ENCODE measurements around the gene MMP2. TPM values are rescaled to one million over a fixed set of nuclear protein-coding genes. Genes with fewer than 3 reads are reported as not detected.

The MMP2 gene
- total RNA-seq, 2 donors from 2014 or later, result not detected

DNA sequence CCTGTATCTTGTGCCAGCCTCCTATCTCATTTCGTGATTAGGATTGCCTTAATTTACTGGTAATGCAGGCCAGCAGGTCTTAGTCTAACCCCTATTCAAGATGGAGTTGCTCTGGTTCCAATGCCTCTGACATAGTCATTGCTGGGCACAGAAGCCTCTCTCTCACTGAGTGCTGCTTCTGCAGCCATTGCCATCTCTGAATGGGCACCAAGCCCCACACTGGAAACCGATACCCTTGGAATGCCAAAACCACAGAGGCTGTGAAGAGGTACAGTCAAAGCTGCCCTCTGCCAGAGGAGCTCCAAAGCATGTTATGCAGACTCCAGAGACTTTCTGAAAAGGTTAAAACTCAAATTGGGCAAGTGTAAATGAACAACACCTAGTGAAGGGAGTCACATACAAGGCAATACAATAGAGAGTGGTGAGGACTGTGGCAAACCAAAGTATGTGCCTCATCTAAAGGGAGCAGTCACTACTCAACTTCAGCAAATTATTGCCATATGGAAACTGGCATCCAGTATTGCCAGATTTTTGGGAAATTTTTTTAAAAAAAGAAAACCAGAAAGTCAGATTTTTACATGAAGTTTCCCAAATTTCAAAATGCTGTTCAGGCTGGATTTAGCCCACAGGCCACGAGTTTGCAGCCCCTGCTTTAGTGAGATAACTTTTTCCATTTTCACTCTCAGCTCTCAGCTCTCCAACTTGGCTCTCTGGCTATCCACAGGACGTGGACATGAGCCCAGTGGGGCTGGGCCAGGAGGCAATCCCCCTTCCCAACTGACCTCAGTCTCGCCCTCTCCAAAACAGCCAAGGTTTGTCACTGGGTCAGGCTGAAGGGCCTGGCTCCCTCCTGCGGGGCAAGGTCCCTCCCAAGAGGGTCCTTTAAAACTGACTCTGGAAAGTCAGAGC lies 2.1 kb upstream of the MMP2 start:
- Mint-ChIP-seq H3K36me3 (ENCODE audit: low read depth) (no peaks in the 10 kb centered on the region), H3K4me1 (no peaks in the 10 kb centered on the region), H3K27me3 (peaks cover 32% of the 10 kb centered on the region), H3K4me3 (no peak overlapping the region), H3K27ac (no peak overlapping the region), H3K9me3 (no peaks in the 10 kb centered on the region)
- ATAC-seq (replicated peaks), result no peak

DNA sequence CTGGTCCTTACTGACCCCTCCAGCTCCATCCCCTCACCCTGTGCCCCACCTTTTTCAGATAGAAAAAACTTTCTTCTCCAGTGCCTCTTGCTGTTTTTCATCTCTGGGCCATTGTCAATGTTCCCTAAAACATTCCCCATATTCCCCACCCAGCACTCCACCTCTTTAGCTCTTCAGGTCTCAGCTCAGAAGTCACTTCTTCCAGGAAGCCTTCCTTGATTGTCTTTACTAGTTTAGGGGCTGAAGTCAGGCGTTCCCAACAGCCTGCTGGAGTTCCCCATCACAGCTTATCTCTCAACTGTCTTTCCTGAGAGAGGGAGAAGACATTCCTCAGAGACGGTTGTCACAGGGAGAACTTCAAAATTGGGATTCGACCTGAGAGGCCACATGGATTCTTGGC lies 1.3 kb upstream of the MMP2 start:
- no peak for ATAC-seq (replicated peaks)
- no peak overlapping the region for H3K27ac Mint-ChIP-seq
- no peaks in the 10 kb centered on the region for H3K4me1 Mint-ChIP-seq
- no peaks in the 10 kb centered on the region for H3K36me3 Mint-ChIP-seq (ENCODE audit: low read depth)
- H3K27me3 Mint-ChIP-seq, result peaks cover 32% of the 10 kb centered on the region
- H3K4me3 Mint-ChIP-seq, result no peak overlapping the region
- no peaks in the 10 kb centered on the region for H3K9me3 Mint-ChIP-seq

DNA sequence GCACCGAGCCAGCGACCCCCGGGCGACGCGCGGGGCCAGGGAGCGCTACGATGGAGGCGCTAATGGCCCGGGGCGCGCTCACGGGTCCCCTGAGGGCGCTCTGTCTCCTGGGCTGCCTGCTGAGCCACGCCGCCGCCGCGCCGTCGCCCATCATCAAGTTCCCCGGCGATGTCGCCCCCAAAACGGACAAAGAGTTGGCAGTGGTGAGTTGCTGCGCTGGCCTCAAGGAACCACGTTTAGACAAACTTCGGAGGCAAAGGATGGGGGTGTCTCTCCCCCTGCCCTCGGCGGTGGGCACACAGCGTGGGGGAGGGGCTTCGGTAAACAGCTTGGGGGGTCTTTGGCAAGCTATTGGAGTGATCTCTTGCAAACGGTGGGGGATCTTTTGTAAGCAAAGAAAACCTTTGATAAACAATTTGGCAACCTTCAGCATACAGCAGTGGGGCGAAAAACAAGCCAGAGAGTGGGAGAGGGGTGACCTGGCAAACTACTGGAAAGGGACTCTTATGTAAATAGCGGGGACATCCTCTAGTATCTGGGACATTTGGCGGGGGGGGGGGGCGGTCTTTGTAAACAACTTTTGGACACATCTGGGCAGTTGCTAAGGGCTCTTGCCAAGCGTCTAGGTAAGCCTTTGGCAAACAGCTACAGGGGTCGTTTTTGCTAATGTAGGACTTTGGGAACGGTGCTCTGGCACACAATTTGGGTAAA lies 587 bp downstream of the MMP2 start:
- Mint-ChIP-seq H3K27ac (no peak overlapping the region), H3K36me3 (ENCODE audit: low read depth) (no peaks in the 10 kb centered on the region), H3K27me3 (peaks cover 34% of the 10 kb centered on the region), H3K9me3 (peaks cover 1% of the 10 kb centered on the region), H3K4me1 (no peaks in the 10 kb centered on the region), H3K4me3 (no peak overlapping the region)
- ATAC-seq (replicated peaks), result no peak

DNA sequence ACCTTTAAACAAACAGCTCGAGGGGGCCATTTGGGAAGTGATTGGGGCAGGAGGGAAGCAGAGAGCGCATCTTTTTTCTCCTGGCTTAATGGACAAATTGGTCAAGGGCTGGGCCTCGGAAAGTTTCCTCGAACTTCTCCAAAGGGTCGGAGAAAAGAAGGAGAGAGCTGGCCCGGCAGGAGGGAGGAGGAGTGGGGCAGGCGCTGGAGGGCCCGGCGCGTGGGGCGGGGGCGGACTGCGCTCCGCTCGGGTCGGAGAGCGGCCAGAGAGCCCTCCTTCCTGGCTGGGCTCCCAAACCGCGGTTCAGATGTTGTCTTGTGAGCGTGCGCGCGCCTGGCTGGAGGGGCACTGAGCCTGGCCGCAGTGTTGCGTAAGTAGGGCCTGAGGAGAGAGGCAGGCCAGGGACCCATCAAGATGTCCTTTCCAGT lies 1.2 kb downstream of the MMP2 start:
- no peaks in the 10 kb centered on the region for H3K36me3 Mint-ChIP-seq (ENCODE audit: low read depth)
- peaks cover 5% of the 10 kb centered on the region for H3K9me3 Mint-ChIP-seq
- H3K4me1 Mint-ChIP-seq, result no peaks in the 10 kb centered on the region
- no peak overlapping the region for H3K27ac Mint-ChIP-seq
- no peak for ATAC-seq (replicated peaks)
- H3K27me3 Mint-ChIP-seq, result peaks cover 38% of the 10 kb centered on the region
- no peak overlapping the region for H3K4me3 Mint-ChIP-seq

DNA sequence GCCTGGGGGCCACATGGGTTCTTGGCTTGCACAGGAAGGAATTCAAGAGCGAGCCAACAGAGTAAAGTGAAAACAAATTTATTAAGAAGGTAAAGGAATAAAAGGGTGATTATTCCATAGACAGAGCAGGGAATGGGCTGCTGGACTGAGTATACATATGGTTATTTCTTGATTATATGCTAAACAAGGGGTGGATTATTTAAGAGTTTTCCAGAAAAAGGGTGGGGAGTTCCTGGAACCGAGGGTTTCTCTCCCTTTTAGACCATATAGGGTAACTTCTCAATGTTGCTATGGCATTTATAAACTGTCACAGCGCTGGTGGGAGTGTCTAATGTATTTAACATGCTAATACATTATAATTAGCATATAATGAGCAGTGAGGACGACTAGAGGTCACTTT lies 2.0 kb downstream of the MMP2 start:
- peaks cover 35% of the 10 kb centered on the region for H3K27me3 Mint-ChIP-seq

DNA sequence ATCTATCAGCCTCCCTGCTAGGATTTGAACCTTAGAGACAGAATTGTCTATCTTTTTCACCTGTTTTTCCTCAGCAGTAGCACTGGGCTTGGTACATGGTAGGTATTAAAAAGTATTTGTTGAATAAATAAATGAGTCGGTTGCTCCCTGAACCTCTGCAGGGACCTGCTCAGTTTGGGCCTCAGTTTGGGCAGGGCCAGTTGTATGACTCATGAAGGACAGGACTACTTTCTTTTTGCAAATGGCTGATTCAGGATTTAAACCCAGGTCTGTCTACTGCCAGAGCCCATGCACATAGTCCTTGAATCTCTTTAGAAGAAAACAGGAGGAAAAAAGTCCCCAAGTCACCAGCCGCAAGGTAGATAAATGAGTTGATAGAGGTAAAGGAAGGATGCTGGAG lies 3.1 kb downstream of the MMP2 start:
- H3K9me3 Mint-ChIP-seq, result peaks cover 5% of the 10 kb centered on the region
- H3K27ac Mint-ChIP-seq, result no peak overlapping the region
- H3K27me3 Mint-ChIP-seq, result peaks cover 31% of the 10 kb centered on the region
- H3K36me3 Mint-ChIP-seq (ENCODE audit: low read depth), result no peaks in the 10 kb centered on the region
- H3K4me3 Mint-ChIP-seq, result no peak overlapping the region
- H3K4me1 Mint-ChIP-seq, result no peaks in the 10 kb centered on the region
- ATAC-seq (replicated peaks), result no peak

More for the DNA sequence above, 2.0 kb downstream of the MMP2 start:
- peaks cover 5% of the 10 kb centered on the region for H3K9me3 Mint-ChIP-seq
- no peak overlapping the region for H3K27ac Mint-ChIP-seq
- no peak overlapping the region for H3K4me3 Mint-ChIP-seq
- H3K36me3 Mint-ChIP-seq (ENCODE audit: low read depth), result no peaks in the 10 kb centered on the region
- H3K4me1 Mint-ChIP-seq, result no peaks in the 10 kb centered on the region
- no peak for ATAC-seq (replicated peaks)

DNA sequence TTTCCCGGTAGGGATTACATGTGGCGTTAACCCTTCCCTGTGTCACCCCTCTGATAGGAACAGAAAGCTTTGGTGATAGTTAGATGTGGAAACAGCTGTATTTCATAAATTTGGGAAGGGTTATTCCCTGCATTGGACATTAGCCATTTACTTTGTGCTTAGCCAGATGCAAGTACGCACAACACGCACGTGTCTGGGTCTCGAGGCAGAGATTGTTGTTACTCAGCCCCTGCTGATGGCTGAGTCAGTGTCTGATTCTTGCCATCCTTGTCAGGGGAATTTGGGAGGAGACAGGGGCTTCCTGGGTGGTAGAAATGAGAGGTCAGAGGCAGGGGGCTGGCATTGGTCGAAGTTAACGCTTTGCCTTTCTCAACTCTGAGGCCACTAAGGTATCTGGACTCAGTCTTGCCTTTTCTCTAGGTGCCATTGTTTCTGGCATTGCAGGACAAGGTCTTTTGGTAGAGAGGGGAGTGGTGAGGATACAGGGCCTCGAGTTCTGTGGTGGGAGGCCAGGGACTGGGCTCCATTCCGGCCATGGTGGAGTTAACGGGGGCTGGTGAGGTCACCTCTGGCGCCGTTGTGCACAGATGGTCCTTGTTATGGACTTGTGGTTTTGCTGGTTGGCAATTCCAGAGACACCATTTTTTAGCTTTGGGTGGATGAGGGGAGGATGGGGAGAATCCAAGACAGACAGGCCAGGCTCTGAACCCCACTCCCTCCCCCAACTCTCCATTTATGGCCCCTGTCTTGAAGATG lies 8.2 kb downstream of the MMP2 start:
- Mint-ChIP-seq H3K27ac (no peak overlapping the region), H3K4me3 (no peak overlapping the region), H3K27me3 (peaks cover 12% of the 10 kb centered on the region), H3K9me3 (peaks cover 5% of the 10 kb centered on the region), H3K4me1 (no peaks in the 10 kb centered on the region), H3K36me3 (ENCODE audit: low read depth) (no peaks in the 10 kb centered on the region)
- no peak for ATAC-seq (replicated peaks)

DNA sequence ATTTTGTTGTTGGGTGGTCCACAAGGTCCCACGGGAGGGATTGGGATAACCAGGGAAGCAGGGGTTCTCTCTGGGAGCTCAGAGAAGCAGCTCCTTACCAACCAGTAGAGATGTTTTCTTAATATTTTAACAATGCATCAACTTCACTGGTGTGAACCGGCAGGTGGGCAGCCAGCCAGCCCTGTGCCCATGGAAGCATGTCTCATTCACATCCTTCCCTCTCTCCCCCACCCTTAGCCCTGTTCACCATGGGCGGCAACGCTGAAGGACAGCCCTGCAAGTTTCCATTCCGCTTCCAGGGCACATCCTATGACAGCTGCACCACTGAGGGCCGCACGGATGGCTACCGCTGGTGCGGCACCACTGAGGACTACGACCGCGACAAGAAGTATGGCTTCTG lies 9.3 kb downstream of the MMP2 start:
- ATAC-seq (replicated peaks), result no peak
- Mint-ChIP-seq H3K4me1 (no peaks in the 10 kb centered on the region), H3K9me3 (peaks cover 5% of the 10 kb centered on the region), H3K36me3 (ENCODE audit: low read depth) (no peaks in the 10 kb centered on the region), H3K27ac (no peak overlapping the region), H3K27me3 (peaks cover 12% of the 10 kb centered on the region), H3K4me3 (no peak overlapping the region)

DNA sequence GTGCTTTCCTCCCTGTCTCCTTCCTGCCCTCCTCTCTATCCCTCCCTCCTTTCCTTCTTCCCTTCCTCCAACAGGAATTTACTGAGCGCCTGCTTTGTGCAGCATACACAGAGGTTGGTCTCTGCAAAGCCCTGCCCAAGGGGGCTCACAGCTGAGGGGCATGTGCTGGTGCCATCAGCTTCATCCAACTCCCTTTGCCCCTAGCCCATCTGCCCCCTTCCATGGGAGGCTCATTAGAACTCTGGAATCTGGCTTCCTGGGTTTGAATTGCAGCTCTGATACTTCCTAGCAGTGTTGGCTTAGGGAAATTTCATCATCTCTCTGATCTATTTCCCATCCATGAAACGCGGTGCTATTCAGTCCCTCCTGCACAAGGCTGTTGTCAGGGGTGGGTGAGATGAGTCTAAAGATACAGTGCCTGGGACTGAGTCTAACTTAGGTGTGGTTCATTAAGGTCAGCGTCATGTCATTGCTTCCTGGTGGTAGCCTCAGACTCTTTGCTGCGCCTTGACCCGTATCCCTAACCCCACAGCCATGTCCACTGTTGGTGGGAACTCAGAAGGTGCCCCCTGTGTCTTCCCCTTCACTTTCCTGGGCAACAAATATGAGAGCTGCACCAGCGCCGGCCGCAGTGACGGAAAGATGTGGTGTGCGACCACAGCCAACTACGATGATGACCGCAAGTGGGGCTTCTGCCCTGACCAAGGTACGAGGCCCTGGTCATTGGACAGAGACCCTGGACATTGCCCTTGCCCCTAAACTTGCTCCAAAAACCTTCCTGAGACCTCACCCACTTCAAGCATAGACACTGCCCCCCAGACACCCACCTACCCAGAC lies 10.3 kb downstream of the MMP2 start:
- Mint-ChIP-seq H3K36me3 (ENCODE audit: low read depth) (no peaks in the 10 kb centered on the region), H3K9me3 (peaks cover 5% of the 10 kb centered on the region), H3K27me3 (peaks cover 13% of the 10 kb centered on the region), H3K4me3 (no peak overlapping the region), H3K4me1 (no peaks in the 10 kb centered on the region), H3K27ac (no peak overlapping the region)
- ATAC-seq (replicated peaks), result no peak

DNA sequence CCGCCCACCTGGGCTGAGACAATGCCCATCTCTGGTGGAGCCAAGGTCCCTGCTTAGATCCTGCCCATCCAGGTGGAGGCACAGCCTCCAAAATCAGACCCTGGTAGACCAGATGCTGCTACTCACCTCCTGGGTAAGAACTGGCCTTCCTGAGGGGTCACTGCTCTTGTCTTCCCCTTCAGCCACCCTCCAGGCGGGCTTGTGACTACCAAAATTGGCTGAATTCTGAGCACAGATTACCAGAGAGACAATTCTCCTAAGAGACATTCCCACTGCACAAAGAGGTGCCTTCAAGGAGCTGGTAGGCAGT lies 10.9 kb downstream of the MMP2 start:
- Mint-ChIP-seq H3K27me3 (peaks cover 12% of the 10 kb centered on the region), H3K27ac (no peak overlapping the region)
- ATAC-seq (replicated peaks), result no peak

DNA sequence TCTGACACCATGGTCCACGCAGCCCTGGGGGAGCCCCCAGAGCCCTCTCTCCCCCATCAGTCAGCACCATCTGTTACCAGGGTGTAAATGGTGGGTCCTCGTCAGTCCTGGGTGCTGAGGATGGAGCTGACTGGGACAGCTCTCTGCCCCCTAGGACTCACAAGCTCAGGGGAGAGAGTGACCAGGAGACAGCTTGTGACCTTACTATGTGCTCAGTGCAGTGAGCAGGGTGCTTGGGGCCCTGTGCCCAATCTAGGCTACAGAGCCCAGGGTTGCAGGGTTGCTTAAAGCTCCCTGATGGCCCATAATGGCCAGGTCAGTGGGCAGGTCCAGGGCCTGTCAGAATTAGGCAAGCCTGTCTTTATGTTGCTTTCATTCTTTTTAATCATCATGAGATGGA lies 11.3 kb downstream of the MMP2 start:
- no peaks in the 10 kb centered on the region for H3K9me3 Mint-ChIP-seq
- ATAC-seq (replicated peaks), result no peak
- H3K4me3 Mint-ChIP-seq, result no peak overlapping the region
- no peaks in the 10 kb centered on the region for H3K36me3 Mint-ChIP-seq (ENCODE audit: low read depth)
- no peak overlapping the region for H3K27ac Mint-ChIP-seq
- peaks cover 12% of the 10 kb centered on the region for H3K27me3 Mint-ChIP-seq
- no peaks in the 10 kb centered on the region for H3K4me1 Mint-ChIP-seq

More for the DNA sequence above, 10.9 kb downstream of the MMP2 start:
- H3K4me1 Mint-ChIP-seq, result no peaks in the 10 kb centered on the region
- no peak overlapping the region for H3K4me3 Mint-ChIP-seq
- H3K36me3 Mint-ChIP-seq (ENCODE audit: low read depth), result no peaks in the 10 kb centered on the region
- peaks cover under 1% of the 10 kb centered on the region for H3K9me3 Mint-ChIP-seq

DNA sequence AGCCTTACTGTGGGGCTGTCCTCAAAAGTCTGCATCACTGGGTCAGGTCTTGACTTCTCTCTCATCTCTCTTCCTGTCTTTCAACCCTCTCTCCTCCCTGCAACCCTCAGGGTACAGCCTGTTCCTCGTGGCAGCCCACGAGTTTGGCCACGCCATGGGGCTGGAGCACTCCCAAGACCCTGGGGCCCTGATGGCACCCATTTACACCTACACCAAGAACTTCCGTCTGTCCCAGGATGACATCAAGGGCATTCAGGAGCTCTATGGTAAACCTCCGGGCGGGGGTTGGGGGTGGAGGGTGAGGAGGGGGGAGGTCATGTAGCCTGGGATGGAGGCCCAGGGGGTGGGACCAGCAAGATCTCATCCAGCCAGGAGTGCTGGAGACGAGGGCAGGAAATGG lies 12.7 kb downstream of the MMP2 start:
- H3K9me3 Mint-ChIP-seq, result no peaks in the 10 kb centered on the region
- no peaks in the 10 kb centered on the region for H3K4me1 Mint-ChIP-seq
- H3K27me3 Mint-ChIP-seq, result peaks cover 12% of the 10 kb centered on the region
- no peak overlapping the region for H3K4me3 Mint-ChIP-seq
- ATAC-seq (replicated peaks), result no peak
- H3K36me3 Mint-ChIP-seq (ENCODE audit: low read depth), result no peaks in the 10 kb centered on the region
- no peak overlapping the region for H3K27ac Mint-ChIP-seq

DNA sequence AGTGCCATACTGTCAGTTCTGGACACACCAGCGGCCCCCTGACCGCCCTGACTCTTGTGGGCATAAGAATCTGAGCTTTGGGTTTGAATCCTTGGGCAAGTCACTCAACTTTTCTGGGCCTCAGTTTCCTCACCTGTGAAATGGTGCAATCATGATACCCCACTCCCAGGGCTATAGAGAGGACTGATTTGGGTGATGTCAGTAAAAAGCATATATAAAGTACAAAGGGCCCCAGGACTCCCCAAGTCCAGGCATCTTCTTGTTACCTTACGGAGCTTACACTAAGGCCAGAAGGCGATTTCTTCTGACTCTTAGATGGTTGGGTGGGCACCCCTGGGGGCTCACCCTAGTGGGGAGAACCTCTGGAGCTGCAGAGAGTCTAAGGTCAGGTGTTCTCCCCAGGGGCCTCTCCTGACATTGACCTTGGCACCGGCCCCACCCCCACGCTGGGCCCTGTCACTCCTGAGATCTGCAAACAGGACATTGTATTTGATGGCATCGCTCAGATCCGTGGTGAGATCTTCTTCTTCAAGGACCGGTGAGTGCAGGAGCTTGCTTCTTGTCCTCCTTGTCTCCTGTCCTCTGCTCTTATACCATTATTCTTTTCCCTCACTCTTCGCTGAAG lies 13.9 kb downstream of the MMP2 start:
- Mint-ChIP-seq H3K4me1 (no peaks in the 10 kb centered on the region), H3K9me3 (no peaks in the 10 kb centered on the region), H3K36me3 (ENCODE audit: low read depth) (no peaks in the 10 kb centered on the region), H3K27me3 (peaks cover 12% of the 10 kb centered on the region), H3K4me3 (no peak overlapping the region), H3K27ac (no peak overlapping the region)
- no peak for ATAC-seq (replicated peaks)

DNA sequence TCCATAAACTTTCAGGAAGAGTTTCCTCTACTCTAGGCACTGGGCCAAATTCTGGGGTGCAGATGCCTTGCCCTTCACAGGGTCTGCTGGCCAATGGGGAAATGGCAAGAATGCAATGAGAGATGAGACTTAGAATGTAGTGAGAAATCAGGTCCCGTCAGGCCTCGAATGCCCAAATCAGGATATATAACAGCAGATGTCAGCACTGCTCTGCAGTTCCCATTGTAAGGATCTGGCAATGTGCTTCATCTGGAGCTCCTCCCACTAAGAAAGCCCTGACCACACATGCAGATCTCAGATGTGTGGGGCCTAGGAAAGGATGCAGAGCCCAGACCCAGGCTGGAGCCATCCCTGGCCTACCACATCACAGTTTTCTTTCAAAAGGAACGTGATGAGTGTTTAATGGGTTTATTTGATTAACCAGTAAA lies 16.0 kb downstream of the MMP2 start:
- Mint-ChIP-seq H3K9me3 (no peaks in the 10 kb centered on the region), H3K4me3 (no peak overlapping the region), H3K36me3 (ENCODE audit: low read depth) (no peaks in the 10 kb centered on the region), H3K27ac (no peak overlapping the region), H3K4me1 (peaks cover 4% of the 10 kb centered on the region), H3K27me3 (peaks cover 10% of the 10 kb centered on the region)
- ATAC-seq (replicated peaks), result no peak
